Prostate gland (tissue), 2 donors: ENCODE results near the gene SPINT3. TPM values are rescaled to one million over a fixed set of nuclear protein-coding genes. Genes with fewer than 3 reads are reported as not detected.

Experiments used
- DNase-seq: peaks from one replicate; pipeline ENCODE4 v3.0.0-alpha.2; 2019; ENCODE audit warnings: low spot score
- H3K27ac ChIP-seq, 2 donors: fragments of 200-600 bp; sonication (generic); 2 replicates each; pipeline ENCODE4 v1.5.1; 2017 to 2019
- H3K27me3 ChIP-seq: fragments of 200-600 bp; sonication (generic); replicated peaks from 2 replicates; pipeline ENCODE4 v1.5.1; 2019; ENCODE audit not compliant: insufficient read depth
- H3K36me3 ChIP-seq, 2 donors: fragments of 200-600 bp; sonication (generic); 1 replicate in 1 of 2; 2 replicates in 1 of 2; pipeline versions ENCODE4 v1.5.1 to v1.8.1; 2017 to 2019
- H3K4me1 ChIP-seq: fragments of 200-600 bp; sonication (generic); replicated peaks from 2 replicates; pipeline ENCODE4 v1.5.1; 2019
- H3K4me3 ChIP-seq, 2 donors: fragments of 200-600 bp; sonication (generic); 2 replicates each; pipeline ENCODE4 v1.5.1; 2017 to 2019
- H3K9me3 ChIP-seq: fragments of 200-600 bp; sonication (generic); 2 replicates; pipeline ENCODE4 v1.5.1; 2017
- CTCF ChIP-seq, 4 experiments: fragments of 200-600 bp in 2 of 4; fragments of 450-650 bp in 2 of 4; sonication (generic) in 2 of 4; IDR thresholded peaks; 1 replicate in 3 of 4; 2 replicates in 1 of 4; pipeline ENCODE4 v1.5.1; 2016 to 2019; ENCODE audit warnings: antibody characterized with exemption in 4 of 4, mild to moderate bottlenecking in 2 of 4, moderate library complexity in 2 of 4
- POLR2A ChIP-seq: fragments of 450-650 bp; IDR thresholded peaks from one replicate; pipeline ENCODE4 v1.6.1; 2016; ENCODE audit warnings: antibody characterized with exemption, mild to moderate bottlenecking
- POLR2AphosphoS5 ChIP-seq: sonication (generic); formaldehyde crosslinking; IDR thresholded peaks from one replicate; pipeline ENCODE4 v1.6.1; 2017; ENCODE audit warnings: antibody characterized with exemption
- WGBS: methylation state at CpG from one replicate; pipeline ENCODE4 v1.1.5; 2018; 5-methylcytosine and 5-hydroxymethylcytosine counted together
- intact Hi-C: fragments of 100-400 bp; cut with DNase I; formaldehyde crosslinking; loops from one replicate; pipeline ENCODE4 v1.14.2; 2022
- total RNA-seq, 2 donors: library from RNA; depleted of rRNA; stranded (reverse); fragments of >200 nt; gene quantifications; one replicate each; pipeline ENCODE4 v1.1.0, GENCODE V29; 2016

The SPINT3 gene
- total RNA-seq, 2 donors from 2014 or later: not detected

- H3K36me3 ChIP-seq: no peaks in the 10 kb centered on the region
- no peaks in the 10 kb centered on the region for H3K9me3 ChIP-seq
- WGBS: 5% methylated on average over 52 of the region's 54 CpGs
- peak within 1 kb of the TSS; percentile 67 to 73 for H3K27ac ChIP-seq
- peak; percentile 64 for DNase-seq
- TF ChIP-seq POLR2A (peak; percentile 21), POLR2AphosphoS5 (peak; percentile 49), CTCF (IDR thresholded peaks at IDR 0.05) (peak in 1 of 4 experiments; percentile 26)
- intact Hi-C loops: no loop called here
- peak within 1 kb of the TSS; percentile 35 to 38 for H3K4me3 ChIP-seq
- no peaks in the 10 kb centered on the region for H3K27me3 ChIP-seq
- peaks cover 8% of the 10 kb centered on the region for H3K4me1 ChIP-seq
Measured at GRCh38 chr20:45469336-45470261, 45.8 kb downstream of the SPINT3 start, which contains the start of gene WFDC2. Gene WFDC2 (plus strand): TSS chr20:45469753. CDS start chr20:45469782, 29 bp downstream.

GRCh38 chr20:45467861-45468260 is 47.6 kb downstream of the SPINT3 start:
- intact Hi-C loops: no loop called here
- TF ChIP-seq CTCF (IDR thresholded peaks at IDR 0.05): no peak
- TF ChIP-seq POLR2A: no peak
- no peak for TF ChIP-seq POLR2AphosphoS5
- H3K27ac ChIP-seq: peak overlapping the region; percentile 35 to 73
- peaks cover 8% of the 10 kb centered on the region for H3K4me1 ChIP-seq
- DNase-seq: peak; percentile 28
- no peaks in the 10 kb centered on the region for H3K27me3 ChIP-seq
- 16% methylated on average over 3 of the region's 3 CpGs for WGBS
- H3K36me3 ChIP-seq: no peaks in the 10 kb centered on the region
- H3K9me3 ChIP-seq: no peaks in the 10 kb centered on the region
- no peak overlapping the region for H3K4me3 ChIP-seq

GRCh38 chr20:45467172-45467571 is 48.2 kb downstream of the SPINT3 start:
- H3K27me3 ChIP-seq: no peaks in the 10 kb centered on the region
- intact Hi-C loops: no loop called here
- H3K27ac ChIP-seq: no peak overlapping the region
- no peak for DNase-seq
- H3K36me3 ChIP-seq: no peaks in the 10 kb centered on the region
- no peaks in the 10 kb centered on the region for H3K9me3 ChIP-seq
- WGBS: 91% methylated on average over 6 of the region's 6 CpGs
- no peak for TF ChIP-seq CTCF (IDR thresholded peaks at IDR 0.05)
- TF ChIP-seq POLR2A: no peak
- no peak for TF ChIP-seq POLR2AphosphoS5
- peaks cover 8% of the 10 kb centered on the region for H3K4me1 ChIP-seq
- H3K4me3 ChIP-seq: no peak overlapping the region

GRCh38 chr20:45465491-45466266 is 49.7 kb downstream of the SPINT3 start:
- intact Hi-C loops: no loop called here
- H3K4me1 ChIP-seq: peaks cover 8% of the 10 kb centered on the region
- WGBS: 19% methylated on average over 1 of the region's 1 CpG
- H3K4me3 ChIP-seq: no peak overlapping the region
- TF ChIP-seq POLR2AphosphoS5 (peak; percentile 48), POLR2A (no peak), CTCF (IDR thresholded peaks at IDR 0.05) (no peak)
- no peak for DNase-seq
- peak overlapping the region; percentile 15 to 54 for H3K27ac ChIP-seq
- H3K36me3 ChIP-seq: no peaks in the 10 kb centered on the region
- H3K27me3 ChIP-seq: no peaks in the 10 kb centered on the region
- no peaks in the 10 kb centered on the region for H3K9me3 ChIP-seq
